ENCODE results near the gene SLC12A1.
"Not testable (repeated sequence)": the region's sequence is repeated elsewhere in the genome, so short reads cannot be mapped to it uniquely, and the experiment has no call there.

SLC12A1 gene

DNA sequence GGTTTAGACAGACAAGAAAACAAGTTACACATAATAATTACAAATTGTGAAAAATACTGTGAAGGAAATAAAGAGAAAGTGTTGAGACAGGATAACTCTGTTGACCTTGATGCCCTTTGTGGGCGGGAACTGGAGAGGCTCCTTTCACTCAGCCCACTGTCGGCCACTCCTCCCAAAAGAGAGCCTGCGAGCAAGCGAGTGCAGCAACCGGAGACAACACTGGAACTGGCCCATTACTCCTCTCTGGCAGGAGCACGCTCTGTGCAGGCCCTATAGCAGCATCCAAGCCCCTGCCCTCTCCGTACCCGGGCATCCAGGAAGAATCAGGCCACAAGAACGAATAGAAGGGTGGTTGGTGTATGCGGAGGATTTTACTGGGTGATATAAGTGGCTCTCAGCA is 108.9 kb downstream of the SLC12A1 start:
- no peak for DNase-seq

GRCh38 chr15:48317221-48317620 is 111.1 kb downstream of the SLC12A1 start:
- no peak for DNase-seq

DNA sequence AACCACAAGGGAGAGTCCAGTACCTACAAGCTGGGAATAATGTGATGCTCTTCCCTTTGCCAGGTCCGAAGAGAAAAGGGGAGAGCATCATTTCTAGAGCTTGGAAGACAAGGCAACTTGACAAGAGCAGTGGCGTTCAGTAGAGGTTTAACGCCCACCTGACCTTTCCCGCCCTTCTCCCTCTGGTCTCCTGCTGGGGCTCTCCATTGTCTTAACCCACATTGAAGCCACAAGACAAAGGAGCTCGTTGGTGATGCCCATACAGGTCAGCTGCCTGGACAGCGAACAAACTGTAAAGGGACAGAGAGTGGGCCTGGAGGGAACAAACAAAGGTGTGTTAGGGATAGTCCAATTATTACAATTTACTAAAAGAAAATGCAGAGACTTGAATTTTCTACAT is 112.0 kb downstream of the SLC12A1 start:
- DNase-seq = no peak

GRCh38 chr15:48323294-48323693 is 117.2 kb downstream of the SLC12A1 start:
- DNase-seq = no peak

DNA sequence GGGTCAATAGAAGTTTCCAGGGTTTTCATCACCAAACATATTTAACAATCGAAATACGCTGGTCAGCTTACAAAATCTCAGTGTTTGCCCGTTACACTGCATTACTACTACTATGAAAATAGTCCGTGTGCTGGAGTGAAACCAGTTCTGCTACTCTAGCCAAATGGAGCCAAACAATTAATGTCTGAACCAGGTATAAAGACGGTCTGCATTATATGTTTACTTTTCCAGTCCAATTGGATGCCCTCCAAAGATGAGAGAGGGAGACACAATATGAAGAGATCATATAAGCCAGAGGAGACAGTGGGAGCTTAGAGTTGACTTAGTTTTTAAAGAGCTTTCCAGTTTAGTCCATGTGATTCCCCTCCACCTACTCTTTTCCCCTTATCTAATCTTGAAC is 118.8 kb downstream of the SLC12A1 start:
- no peak for DNase-seq

DNA sequence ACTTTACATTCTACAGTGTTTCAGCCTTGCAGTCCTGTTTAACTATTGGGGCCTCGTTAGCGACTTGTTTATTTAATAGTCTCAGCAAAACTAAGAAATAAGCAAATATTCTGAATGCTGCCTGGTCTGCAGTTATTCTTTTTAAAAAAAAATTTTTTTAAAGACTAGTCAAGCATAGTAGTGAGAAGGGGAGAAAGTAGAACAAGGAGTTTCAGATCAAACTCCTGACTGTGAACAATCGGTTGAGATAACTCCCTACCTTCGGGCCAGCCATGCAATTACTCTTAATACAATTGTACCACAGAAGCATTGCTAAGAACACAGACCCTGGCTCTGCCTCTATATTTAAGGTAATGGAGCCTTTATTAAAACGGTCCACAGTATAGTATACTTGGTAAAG is 119.3 kb downstream of the SLC12A1 start:
- no peak for DNase-seq

- DNase-seq = not testable (repeated sequence)
Measured at GRCh38 chr15:48326180-48326579, 120.1 kb downstream of the SLC12A1 start.

DNA sequence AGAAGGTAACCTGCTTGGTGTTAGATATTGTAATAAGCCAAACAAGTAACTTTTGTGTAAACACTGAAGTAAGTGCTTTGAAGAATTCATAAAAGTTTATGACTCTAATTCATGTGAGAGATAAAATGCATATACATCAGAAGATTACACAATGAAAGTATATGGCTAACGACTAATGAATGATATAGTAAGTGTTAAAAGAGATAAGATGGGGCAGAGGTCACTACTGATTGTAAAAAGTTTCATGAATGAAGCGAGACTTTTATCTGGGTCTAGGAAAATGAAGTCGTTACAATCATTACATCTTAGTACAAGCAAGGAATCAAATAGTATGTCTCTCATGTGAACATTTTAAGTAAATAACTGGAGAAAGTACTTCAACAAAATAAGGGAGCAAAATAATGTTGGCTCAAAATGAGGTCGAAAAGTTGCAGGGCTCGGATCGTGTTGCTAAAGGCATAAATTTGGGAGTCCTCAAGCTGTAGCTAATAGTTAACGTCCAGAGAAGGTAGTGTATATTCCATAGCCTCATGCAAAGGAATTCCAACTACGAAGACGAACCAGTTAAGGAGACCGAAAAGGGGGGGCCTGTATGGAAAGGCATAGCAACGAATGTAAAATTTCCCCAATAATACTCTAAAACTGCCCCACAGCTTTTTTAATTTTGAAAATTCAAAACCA is 124.1 kb downstream of the SLC12A1 start:
- DNase-seq = no peak

- no peak for DNase-seq
Measured at GRCh38 chr15:48330855-48331795, 125.0 kb downstream of the SLC12A1 start, which contains the start of gene DUT. Gene DUT, plus strand, starts transcription at chr15:48331429. Its CDS starts 87 bp downstream, at chr15:48331516.

- no peak for DNase-seq
Measured at GRCh38 chr15:48331796-48332641, 125.9 kb downstream of the SLC12A1 start.

DNA sequence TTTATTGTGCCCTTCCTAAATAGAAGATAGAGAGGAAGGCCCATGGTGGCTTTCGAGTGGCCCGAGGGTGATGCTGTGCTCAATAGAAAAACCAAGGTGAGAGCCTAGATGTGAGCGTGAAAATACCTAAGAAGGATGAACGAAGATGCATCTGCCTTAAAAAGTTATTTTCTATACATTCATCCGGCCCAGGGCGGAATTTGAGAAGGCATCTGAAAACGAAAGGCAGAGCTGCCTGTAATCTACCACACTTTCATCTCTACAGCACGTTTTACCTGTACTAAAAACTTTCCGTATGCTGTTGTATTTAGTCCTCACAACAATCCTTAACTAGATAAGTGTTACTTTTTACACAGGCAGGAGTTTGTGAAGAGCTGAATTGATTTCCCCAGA is 126.5 kb downstream of the SLC12A1 start:
- no peak for DNase-seq

DNA sequence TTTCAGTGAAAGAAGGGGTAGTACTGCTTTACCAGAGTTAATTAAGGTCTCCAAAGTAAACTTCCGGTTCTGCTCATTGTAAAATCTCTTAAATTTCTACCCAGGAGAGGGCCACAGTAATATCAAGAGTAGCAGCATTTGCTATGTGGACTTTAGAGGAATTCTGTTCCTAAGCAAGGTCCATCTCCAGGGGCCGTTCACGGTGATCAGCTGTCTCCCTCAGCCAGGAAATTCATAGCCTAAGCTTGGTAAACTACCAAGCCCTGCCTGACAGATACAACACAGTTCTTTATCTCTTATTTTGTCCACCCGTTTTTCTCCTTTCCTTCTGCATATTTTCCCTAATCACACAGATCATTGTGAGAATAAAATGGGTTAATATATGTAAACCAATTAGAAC is 127.4 kb downstream of the SLC12A1 start:
- DNase-seq = no peak

DNA sequence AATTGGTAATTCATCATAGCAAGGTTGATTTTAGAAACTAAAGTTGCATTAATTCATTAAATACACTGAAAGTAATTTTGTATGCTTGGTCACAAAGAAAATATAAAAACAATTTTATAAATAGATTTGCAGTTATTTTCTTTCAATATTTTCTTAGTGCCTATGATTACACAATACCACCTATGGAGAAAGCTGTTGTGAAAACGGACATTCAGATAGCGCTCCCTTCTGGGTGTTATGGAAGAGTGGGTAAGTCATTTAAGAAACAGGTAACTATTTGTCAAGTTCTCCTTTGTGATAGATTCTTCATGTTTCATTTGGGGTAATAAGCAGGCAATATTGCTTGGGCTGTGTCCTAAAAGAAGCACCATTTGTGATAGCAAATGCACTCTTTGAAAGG is 128.2 kb downstream of the SLC12A1 start:
- DNase-seq = no peak

DNA sequence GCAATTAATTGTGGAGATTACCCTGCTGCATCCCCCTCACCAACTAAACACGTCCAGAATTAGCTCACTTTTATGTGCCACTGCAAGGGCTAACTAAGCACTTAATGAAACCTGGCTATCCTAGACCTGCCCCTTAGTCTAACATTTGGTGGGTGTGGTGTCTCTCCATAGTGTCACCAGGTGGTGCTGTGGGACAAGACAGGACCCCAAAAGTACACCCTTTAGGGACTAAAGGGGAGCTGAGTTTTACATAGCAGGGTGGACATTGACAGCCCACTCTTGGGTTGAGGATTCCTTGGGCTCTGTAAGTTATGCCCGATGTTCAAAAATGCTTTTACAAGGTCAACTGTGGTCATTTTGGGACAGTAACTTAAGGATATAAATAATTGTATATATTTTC is 130.8 kb downstream of the SLC12A1 start:
- no peak for DNase-seq

DNA sequence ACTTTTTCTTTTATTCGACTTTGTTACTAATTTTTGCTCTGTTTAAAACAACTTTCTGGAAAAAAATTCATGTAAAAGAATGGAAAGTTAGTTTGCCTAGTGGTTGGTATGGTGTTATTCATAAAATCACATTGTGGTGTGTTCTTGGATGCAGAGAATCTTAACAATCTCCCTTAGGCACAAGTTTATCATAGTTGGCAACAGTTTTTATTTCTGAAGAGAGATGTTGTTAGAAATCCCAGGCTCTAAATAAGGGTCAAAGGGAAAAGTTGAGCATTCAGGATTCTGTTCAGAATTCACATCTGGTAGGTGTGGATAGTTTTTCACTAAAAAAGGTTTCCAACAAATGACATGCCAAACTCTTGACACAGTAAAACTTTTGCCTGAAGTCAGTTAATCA is 131.5 kb downstream of the SLC12A1 start:
- DNase-seq = no peak

GRCh38 chr15:48340111-48340510 is 134.0 kb downstream of the SLC12A1 start:
- DNase-seq = no peak

- DNase-seq = no peak
Measured at GRCh38 chr15:48343865-48344264, 137.8 kb downstream of the SLC12A1 start.

GRCh38 chr15:48345516-48345915 is 139.4 kb downstream of the SLC12A1 start:
- no peak for DNase-seq

GRCh38 chr15:48352474-48353072 is 146.5 kb downstream of the SLC12A1 start:
- peak; percentile 52 for DNase-seq

Data from NCI-H2081 treated with DMSO at 0.1 percent for 48 hours (cell line).